GM13976 (cell line): ENCODE measurements around the gene AGAP1.

Experiments used
- DNase-seq: peaks from one replicate; pipeline ENCODE4 v3.0.0; 2012; ENCODE audit warnings: low spot score
- in situ Hi-C: fragments of 300-500 bp; cut with MboI; formaldehyde crosslinking; loops from one replicate; pipeline ENCODE4 v1.12.0; 2022; ENCODE audit warnings: low sequenced_read_pairs, mixed read lengths, inconsistent platforms; ENCODE audit not compliant: unreplicated experiment
- TF ChIP-seq, protein P1 (sequence below): IDR thresholded peaks from 2 replicates; pipeline ENCODE4 v1.5.1; 2012; ENCODE audit warnings: borderline replicate concordance, mild to moderate bottlenecking; ENCODE audit not compliant: insufficient read depth; ENCODE audit errors: extremely low read depth, missing control alignments, control extremely low read depth

The AGAP1 gene

DNA sequence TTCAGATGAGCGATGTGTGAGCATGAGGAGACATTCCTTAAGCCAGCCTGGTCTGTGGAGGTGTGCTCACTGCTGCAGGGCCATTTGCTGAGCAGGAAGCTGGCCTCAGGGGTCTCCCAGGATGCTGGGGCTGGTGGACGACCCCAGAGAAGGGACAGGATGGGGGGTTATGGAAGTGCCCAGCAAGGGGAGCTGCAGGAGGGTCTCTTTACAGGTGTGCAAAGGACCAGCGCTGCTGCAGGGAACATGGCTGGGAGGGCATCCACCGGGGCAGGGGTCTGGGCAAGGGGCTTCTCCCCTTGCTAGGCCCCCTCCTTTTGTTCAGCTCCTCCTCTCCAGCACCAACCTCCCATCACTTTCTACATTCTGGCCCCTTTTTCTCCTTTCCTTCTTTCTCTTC, 489.2 kb downstream of the AGAP1 start:
- in situ Hi-C loops = no loop called here
- DNase-seq = no peak
- TF ChIP-seq, protein P1, sequence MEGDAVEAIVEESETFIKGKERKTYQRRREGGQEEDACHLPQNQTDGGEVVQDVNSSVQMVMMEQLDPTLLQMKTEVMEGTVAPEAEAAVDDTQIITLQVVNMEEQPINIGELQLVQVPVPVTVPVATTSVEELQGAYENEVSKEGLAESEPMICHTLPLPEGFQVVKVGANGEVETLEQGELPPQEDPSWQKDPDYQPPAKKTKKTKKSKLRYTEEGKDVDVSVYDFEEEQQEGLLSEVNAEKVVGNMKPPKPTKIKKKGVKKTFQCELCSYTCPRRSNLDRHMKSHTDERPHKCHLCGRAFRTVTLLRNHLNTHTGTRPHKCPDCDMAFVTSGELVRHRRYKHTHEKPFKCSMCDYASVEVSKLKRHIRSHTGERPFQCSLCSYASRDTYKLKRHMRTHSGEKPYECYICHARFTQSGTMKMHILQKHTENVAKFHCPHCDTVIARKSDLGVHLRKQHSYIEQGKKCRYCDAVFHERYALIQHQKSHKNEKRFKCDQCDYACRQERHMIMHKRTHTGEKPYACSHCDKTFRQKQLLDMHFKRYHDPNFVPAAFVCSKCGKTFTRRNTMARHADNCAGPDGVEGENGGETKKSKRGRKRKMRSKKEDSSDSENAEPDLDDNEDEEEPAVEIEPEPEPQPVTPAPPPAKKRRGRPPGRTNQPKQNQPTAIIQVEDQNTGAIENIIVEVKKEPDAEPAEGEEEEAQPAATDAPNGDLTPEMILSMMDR = no peak

DNA sequence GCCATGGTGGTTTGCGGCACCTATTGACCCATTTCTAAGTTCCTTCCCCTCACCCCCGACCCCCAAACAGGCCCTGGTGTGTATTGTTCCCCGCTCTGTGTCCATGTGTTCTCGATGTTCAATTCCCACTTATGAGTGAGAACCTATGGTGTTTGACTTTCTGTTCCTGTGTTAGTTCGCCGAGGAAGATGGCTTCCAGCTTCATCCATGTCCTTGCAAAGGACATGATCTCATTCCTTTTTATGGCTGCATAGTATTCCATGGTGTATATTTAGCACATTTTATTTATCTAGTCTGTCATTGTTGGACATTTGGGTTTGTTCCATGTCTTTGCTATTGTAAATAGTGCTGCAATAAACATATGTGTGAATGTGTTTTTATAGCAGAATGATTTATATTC, 490.7 kb downstream of the AGAP1 start:
- TF ChIP-seq, protein P1 = no peak
- in situ Hi-C loops = no loop called here
- DNase-seq = no peak

DNA sequence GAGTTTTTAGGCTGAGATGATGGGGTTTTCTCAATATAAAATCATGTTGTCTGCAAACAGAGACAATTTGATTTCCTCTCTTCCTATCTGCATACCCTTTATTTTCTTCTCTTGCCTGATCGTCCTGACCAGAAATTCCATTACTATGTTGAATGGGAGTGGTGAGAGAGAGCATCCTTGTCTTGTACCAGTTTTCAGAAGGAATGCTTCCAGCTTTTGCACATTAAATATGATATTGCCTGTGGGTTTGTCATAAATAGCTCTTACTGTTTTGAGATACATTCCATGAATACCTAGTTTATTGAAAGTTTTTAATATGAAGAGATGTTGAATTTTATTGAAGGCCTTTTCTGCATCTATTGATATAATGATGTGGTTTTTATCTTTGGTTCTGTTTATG, 492.5 kb downstream of the AGAP1 start:
- in situ Hi-C loops = no loop called here
- TF ChIP-seq, protein P1 = no peak
- DNase-seq = no peak

DNA sequence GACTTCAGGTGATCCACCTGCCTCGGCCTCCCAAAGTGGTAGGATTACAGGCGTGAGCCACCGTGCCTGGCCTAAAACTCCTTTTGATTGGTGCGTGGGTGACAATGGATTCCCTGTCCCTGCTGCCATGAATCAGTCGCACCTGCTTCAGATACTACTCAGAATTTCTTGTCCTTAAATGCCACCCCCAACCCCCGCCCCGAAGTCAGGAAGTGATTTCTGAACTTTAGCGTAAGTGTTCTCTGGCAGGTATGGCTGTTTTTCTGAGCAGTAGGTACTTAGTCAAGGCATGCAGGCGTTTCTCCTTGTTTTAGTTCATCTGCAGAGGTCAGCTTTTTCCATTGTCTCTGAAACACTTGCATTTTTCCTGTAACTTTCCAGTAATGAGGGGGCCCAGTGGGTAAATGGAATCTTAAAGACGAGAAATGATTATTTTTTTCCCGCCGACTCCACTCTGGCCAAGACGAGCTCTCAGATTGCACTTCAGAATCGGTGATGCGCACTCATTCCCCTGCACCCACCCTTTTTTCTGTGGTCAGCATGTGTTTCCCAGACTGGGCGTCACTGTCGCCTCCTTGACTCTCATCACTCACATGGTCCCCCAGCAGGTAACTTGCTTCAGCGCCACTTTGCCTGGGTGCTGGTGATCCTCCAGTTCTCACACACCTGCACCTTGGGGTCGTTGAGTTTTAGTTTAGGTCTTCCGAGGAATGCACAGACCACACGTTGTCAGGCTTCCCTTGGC, 494.6 kb downstream of the AGAP1 start:
- no peak for DNase-seq
- in situ Hi-C loops = no loop called here
- TF ChIP-seq, protein P1 = no peak

DNA sequence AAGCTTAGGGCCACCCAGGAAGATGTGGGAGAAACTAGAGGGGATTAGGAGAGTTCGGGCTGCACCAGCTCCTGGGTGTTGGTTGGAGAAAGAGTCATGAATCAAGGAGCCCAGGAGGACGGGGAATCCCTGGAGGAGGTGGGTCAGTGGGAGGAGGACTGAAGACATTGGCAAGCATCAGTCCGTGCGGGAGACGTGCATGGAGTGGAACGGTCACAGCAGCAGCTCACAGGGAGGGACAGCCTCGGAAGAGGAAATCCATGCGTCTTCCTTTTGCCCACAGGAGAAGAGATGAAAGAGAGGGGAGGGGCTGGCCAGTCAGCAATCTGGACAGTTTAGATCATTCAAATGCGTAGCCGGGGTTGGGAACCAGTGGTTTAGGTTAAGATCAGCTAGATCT, 495.7 kb downstream of the AGAP1 start:
- no peak for DNase-seq
- in situ Hi-C loops = no loop called here
- TF ChIP-seq, protein P1 = no peak

DNA sequence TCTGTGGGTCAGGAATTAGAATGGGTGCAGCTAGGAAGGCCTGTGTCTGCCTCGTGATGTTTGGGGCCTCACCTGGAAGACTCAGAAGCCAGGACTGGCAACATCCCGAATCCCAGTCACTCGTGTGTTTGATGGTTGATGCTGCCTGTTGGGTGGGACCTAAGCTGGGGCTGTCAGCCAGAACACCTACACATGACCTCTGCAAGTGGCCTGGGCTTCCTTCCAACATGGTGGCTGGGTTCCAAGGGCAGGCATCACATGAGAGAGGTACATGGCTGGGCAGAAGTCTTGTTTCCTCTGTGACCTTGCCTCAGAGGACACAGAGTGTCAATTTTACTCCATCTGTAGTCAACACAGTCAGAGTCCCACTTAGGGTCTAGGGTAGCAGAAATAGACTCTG, 496.5 kb downstream of the AGAP1 start:
- in situ Hi-C loops = no loop called here
- no peak for DNase-seq
- TF ChIP-seq, protein P1 = no peak
